Thymus (tissue), 2 donors: ENCODE data around the gene CAPN14. TPM values are rescaled to one million over a fixed set of nuclear protein-coding genes. Genes with fewer than 3 reads are reported as not detected.

ENCODE experiments used
- polyA plus RNA-seq: library from polyadenylated mRNA; stranded (reverse); fragments of 200-250 nt; gene quantifications from one replicate; pipeline ENCODE4 v1.2.3, GENCODE V29; 2013
- total RNA-seq: library from RNA; stranded (reverse); fragments of 120-200 nt; gene quantifications from one replicate; pipeline ENCODE4 v1.2.4, GENCODE V29; 2013
- donor health status: healthy.

Gene CAPN14
- total and polyA plus RNA-seq, 2 donors: 0.52 to 0.62 TPM

Other genes with a start within 250 kb of the CAPN14 start
- 1.3 TPM for gene GALNT14, start 79.1 kb downstream of the CAPN14 start, total RNA-seq
- 2.1 TPM for gene GALNT14, start 79.1 kb downstream of the CAPN14 start, polyA plus RNA-seq
- 2.7 TPM for gene EHD3, start 16.6 kb upstream of the CAPN14 start, total RNA-seq
- 4.2 TPM for gene EHD3, start 16.6 kb upstream of the CAPN14 start, polyA plus RNA-seq
- gene XDH, start 197.2 kb upstream of the CAPN14 start, total RNA-seq: 0.19 TPM
- 0.78 TPM for gene XDH, start 197.2 kb upstream of the CAPN14 start, polyA plus RNA-seq